ENCODE data around the gene ENPP3. TPM values are rescaled to one million over a fixed set of nuclear protein-coding genes. Genes with fewer than 3 reads are reported as not detected.
"Not testable (repeated sequence)": the region's sequence is repeated elsewhere in the genome, so short reads cannot be mapped to it uniquely, and the experiment has no call there.

ENPP3 gene
- polyA plus RNA-seq, 1 donor, result 43.7 TPM

DNA sequence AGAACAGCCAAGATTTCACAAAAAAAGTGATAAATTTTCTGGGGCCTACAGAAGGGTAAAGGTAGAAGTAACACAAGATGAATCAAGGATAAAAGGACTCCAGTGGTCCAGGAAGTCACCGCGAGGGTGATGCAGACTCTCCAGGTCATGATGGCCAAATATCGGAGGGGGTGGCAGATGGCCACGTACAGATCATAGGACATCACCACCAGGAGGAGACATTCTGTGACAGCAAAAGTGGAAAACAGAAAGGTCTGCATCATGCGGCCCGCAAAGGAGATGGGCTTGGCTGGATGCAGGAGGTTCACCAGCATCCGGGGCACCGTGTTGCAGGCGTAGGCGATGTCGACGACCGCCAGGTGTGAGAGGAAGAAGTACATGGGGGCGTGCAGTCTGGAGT, 63.7 kb downstream of the ENPP3 start:
- H3K27ac ChIP-seq (ENCODE audit: low read length); DNase-seq; H3K9me3 ChIP-seq (ENCODE audit: control insufficient read depth, low read depth, low read length); H3K4me1 ChIP-seq (ENCODE audit: control insufficient read depth, insufficient read depth, low read length); H3K4me3 ChIP-seq (ENCODE audit: low read length); H3K27me3 ChIP-seq (ENCODE audit: control insufficient read depth, insufficient read depth, low read length); H3K36me3 ChIP-seq (ENCODE audit: control insufficient read depth, insufficient read depth, low read length): not testable (repeated sequence)
- no CpG with 5 or more reads among the region's 14 CpGs for WGBS (ENCODE audit: insufficient coverage, low lambda C conversion rate)

GRCh38 chr6:131703905-131704304, 66.8 kb downstream of the ENPP3 start:
- not testable (repeated sequence) for H3K9me3 ChIP-seq (ENCODE audit: control insufficient read depth, low read depth, low read length); H3K4me3 ChIP-seq (ENCODE audit: low read length); DNase-seq; H3K27me3 ChIP-seq (ENCODE audit: control insufficient read depth, insufficient read depth, low read length); H3K27ac ChIP-seq (ENCODE audit: low read length); H3K36me3 ChIP-seq (ENCODE audit: control insufficient read depth, insufficient read depth, low read length); H3K4me1 ChIP-seq (ENCODE audit: control insufficient read depth, insufficient read depth, low read length)
- no CpG with 5 or more reads among the region's 2 CpGs for WGBS (ENCODE audit: insufficient coverage, low lambda C conversion rate)

GRCh38 chr6:131710917-131711316, 73.8 kb downstream of the ENPP3 start, which contains the start of gene CTAGE9:
CTAGE9 (minus strand) TSS chr6:131711017; CDS start chr6:131711017, 0 bp downstream.
- not testable (repeated sequence) for H3K4me3 ChIP-seq (ENCODE audit: low read length); H3K4me1 ChIP-seq (ENCODE audit: control insufficient read depth, insufficient read depth, low read length); H3K36me3 ChIP-seq (ENCODE audit: control insufficient read depth, insufficient read depth, low read length); H3K27ac ChIP-seq (ENCODE audit: low read length); H3K9me3 ChIP-seq (ENCODE audit: control insufficient read depth, low read depth, low read length); H3K27me3 ChIP-seq (ENCODE audit: control insufficient read depth, insufficient read depth, low read length); DNase-seq
- no CpG with 5 or more reads among the region's 18 CpGs for WGBS (ENCODE audit: insufficient coverage, low lambda C conversion rate)

DNA sequence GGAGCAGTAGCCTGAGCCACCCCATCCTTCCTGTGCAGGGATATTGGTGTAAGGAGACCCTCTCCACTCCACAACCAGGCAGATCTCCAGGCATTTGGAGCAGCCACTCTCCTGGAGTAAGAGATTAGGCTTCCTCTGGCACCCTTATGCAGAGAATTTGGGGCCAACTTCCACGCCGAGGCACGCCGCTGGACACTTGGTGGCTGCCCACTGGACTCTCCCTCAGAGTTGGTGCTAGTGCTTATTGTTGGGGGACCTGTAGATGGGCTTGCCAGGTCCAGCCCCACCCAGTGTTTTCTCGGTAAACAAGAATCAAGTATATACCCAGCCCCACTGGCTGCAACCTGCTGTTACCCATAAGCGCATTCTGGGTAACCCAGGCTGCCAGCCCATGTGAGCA, 78.5 kb downstream of the ENPP3 start:
- not testable (repeated sequence) for H3K9me3 ChIP-seq (ENCODE audit: control insufficient read depth, low read depth, low read length); H3K27me3 ChIP-seq (ENCODE audit: control insufficient read depth, insufficient read depth, low read length); H3K27ac ChIP-seq (ENCODE audit: low read length); H3K4me3 ChIP-seq (ENCODE audit: low read length); H3K4me1 ChIP-seq (ENCODE audit: control insufficient read depth, insufficient read depth, low read length); DNase-seq; H3K36me3 ChIP-seq (ENCODE audit: control insufficient read depth, insufficient read depth, low read length)
- WGBS (ENCODE audit: insufficient coverage, low lambda C conversion rate), result no CpG with 5 or more reads among the region's 6 CpGs

DNA sequence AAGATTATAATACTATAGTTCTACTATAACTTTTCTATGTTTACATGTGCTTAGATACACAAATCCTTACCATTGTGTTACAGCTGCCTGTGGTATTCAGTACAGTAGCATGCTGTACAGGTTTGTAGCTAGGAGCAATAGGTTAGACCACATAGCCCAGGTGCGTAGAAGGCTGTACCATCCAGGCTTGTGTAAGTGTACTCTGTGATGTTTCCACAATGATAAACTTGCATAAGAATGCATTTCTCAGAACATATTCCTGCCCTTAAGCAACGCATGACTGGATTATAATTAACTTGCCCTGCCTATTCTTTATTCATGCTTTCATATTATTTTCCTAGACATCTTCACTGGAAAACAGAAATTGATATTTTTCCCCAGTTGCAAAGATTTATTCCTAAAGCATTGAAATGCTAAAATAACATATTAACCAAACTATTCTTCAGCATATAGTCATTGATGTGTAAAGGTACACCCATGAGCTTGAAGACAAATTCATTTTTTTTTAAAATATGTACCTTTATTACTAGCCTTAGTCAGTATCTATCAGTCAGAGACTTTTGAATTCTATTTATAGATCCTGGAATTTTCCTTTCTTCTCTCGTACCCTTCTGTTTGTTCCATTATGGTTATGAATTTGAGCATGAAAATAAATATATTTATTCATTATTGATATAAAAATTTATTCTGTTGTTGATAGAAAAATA, 80.9 kb downstream of the ENPP3 start:
- WGBS (ENCODE audit: insufficient coverage, low lambda C conversion rate), result 60% methylated on average over 2 of the region's 3 CpGs
- H3K4me3 ChIP-seq (ENCODE audit: low read length), result no peak overlapping the region
- no peaks in the 10 kb centered on the region for H3K9me3 ChIP-seq (ENCODE audit: control insufficient read depth, low read depth, low read length)
- peak in 1 of 2 donors; percentile 18 for DNase-seq
- no peak overlapping the region for H3K27ac ChIP-seq (ENCODE audit: low read length)
- peaks cover 11% of the 10 kb centered on the region for H3K36me3 ChIP-seq (ENCODE audit: control insufficient read depth, insufficient read depth, low read length)
- no peaks in the 10 kb centered on the region for H3K4me1 ChIP-seq (ENCODE audit: control insufficient read depth, insufficient read depth, low read length)
- H3K27me3 ChIP-seq (ENCODE audit: control insufficient read depth, insufficient read depth, low read length), result no peaks in the 10 kb centered on the region

- DNase-seq, result no peak
- Histone ChIP-seq H3K27me3 (ENCODE audit: control insufficient read depth, insufficient read depth, low read length) (no peaks in the 10 kb centered on the region), H3K4me3 (ENCODE audit: low read length) (no peak overlapping the region), H3K9me3 (ENCODE audit: control insufficient read depth, low read depth, low read length) (no peaks in the 10 kb centered on the region), H3K4me1 (ENCODE audit: control insufficient read depth, insufficient read depth, low read length) (no peaks in the 10 kb centered on the region), H3K27ac (ENCODE audit: low read length) (no peak overlapping the region), H3K36me3 (ENCODE audit: control insufficient read depth, insufficient read depth, low read length) (peaks cover 14% of the 10 kb centered on the region)
- WGBS (ENCODE audit: insufficient coverage, low lambda C conversion rate), result 67% methylated on average over 1 of the region's 2 CpGs
These were observed 84.1 kb downstream of the ENPP3 start for GRCh38 chr6:131721161-131721560.

DNA sequence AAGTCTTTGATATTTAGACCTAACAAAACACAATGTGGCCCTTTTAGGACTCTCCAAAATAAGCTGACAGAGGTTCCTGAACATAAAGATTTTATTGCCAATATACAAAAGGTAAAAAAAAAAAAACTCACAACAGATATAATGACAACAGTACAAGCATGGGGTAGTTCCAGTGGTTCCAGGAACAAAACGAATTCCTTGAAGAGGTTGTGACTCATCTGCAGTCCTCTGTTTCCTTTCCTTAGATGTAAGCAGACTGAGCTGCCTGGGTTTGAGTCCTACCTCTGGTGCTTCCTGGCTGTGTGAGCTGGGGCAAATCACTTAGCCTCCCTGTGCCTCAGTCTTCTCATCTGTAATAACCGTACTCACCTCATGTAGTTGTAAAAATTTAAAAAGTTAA, 87.0 kb downstream of the ENPP3 start:
- Histone ChIP-seq H3K27me3 (ENCODE audit: control insufficient read depth, insufficient read depth, low read length) (no peaks in the 10 kb centered on the region), H3K27ac (ENCODE audit: low read length) (no peak overlapping the region)
- WGBS (ENCODE audit: insufficient coverage, low lambda C conversion rate), result 100% methylated on average over 1 of the region's 2 CpGs

GRCh38 chr6:131727467-131727866, 90.4 kb downstream of the ENPP3 start:
- H3K9me3 ChIP-seq (ENCODE audit: control insufficient read depth, low read depth, low read length), result no peaks in the 10 kb centered on the region
- WGBS (ENCODE audit: insufficient coverage, low lambda C conversion rate), result 90% methylated on average over 2 of the region's 5 CpGs

More for the DNA sequence above, 87.0 kb downstream of the ENPP3 start:
- no peak overlapping the region for H3K4me3 ChIP-seq (ENCODE audit: low read length)
- no peak for DNase-seq
- no peaks in the 10 kb centered on the region for H3K9me3 ChIP-seq (ENCODE audit: control insufficient read depth, low read depth, low read length)
- no peaks in the 10 kb centered on the region for H3K4me1 ChIP-seq (ENCODE audit: control insufficient read depth, insufficient read depth, low read length)
- peaks cover 15% of the 10 kb centered on the region for H3K36me3 ChIP-seq (ENCODE audit: control insufficient read depth, insufficient read depth, low read length)

GRCh38 chr6:131727868-131728267, 90.8 kb downstream of the ENPP3 start:
- Histone ChIP-seq H3K27ac (ENCODE audit: low read length) (no peak overlapping the region), H3K4me1 (ENCODE audit: control insufficient read depth, insufficient read depth, low read length) (no peaks in the 10 kb centered on the region), H3K9me3 (ENCODE audit: control insufficient read depth, low read depth, low read length) (no peaks in the 10 kb centered on the region), H3K36me3 (ENCODE audit: control insufficient read depth, insufficient read depth, low read length) (peaks cover 4% of the 10 kb centered on the region), H3K27me3 (ENCODE audit: control insufficient read depth, insufficient read depth, low read length) (no peaks in the 10 kb centered on the region), H3K4me3 (ENCODE audit: low read length) (no peak overlapping the region)
- no peak for DNase-seq
- 100% methylated on average over 1 of the region's 4 CpGs for WGBS (ENCODE audit: insufficient coverage, low lambda C conversion rate)

More at GRCh38 chr6:131727467-131727866, 90.4 kb downstream of the ENPP3 start:
- H3K36me3 ChIP-seq (ENCODE audit: control insufficient read depth, insufficient read depth, low read length), result peaks cover 8% of the 10 kb centered on the region
- H3K27me3 ChIP-seq (ENCODE audit: control insufficient read depth, insufficient read depth, low read length), result no peaks in the 10 kb centered on the region
- H3K4me1 ChIP-seq (ENCODE audit: control insufficient read depth, insufficient read depth, low read length), result no peaks in the 10 kb centered on the region
- no peak for DNase-seq
- H3K27ac ChIP-seq (ENCODE audit: low read length), result no peak overlapping the region
- H3K4me3 ChIP-seq (ENCODE audit: low read length), result no peak overlapping the region

- DNase-seq, result no peak
- Histone ChIP-seq H3K27ac (ENCODE audit: low read length) (no peak overlapping the region), H3K4me3 (ENCODE audit: low read length) (no peak overlapping the region), H3K9me3 (ENCODE audit: control insufficient read depth, low read depth, low read length) (no peaks in the 10 kb centered on the region), H3K27me3 (ENCODE audit: control insufficient read depth, insufficient read depth, low read length) (no peaks in the 10 kb centered on the region), H3K36me3 (ENCODE audit: control insufficient read depth, insufficient read depth, low read length) (peaks cover 4% of the 10 kb centered on the region), H3K4me1 (ENCODE audit: control insufficient read depth, insufficient read depth, low read length) (no peaks in the 10 kb centered on the region)
- WGBS (ENCODE audit: insufficient coverage, low lambda C conversion rate), result 89% methylated on average over 3 of the region's 3 CpGs
These were observed 91.3 kb downstream of the ENPP3 start for GRCh38 chr6:131728296-131728939.

GRCh38 chr6:131729550-131729949, 92.4 kb downstream of the ENPP3 start:
- Histone ChIP-seq H3K27me3 (ENCODE audit: control insufficient read depth, insufficient read depth, low read length) (no peaks in the 10 kb centered on the region), H3K4me3 (ENCODE audit: low read length) (no peak overlapping the region), H3K27ac (ENCODE audit: low read length) (no peak overlapping the region), H3K4me1 (ENCODE audit: control insufficient read depth, insufficient read depth, low read length) (no peaks in the 10 kb centered on the region), H3K36me3 (ENCODE audit: control insufficient read depth, insufficient read depth, low read length) (peaks cover 9% of the 10 kb centered on the region), H3K9me3 (ENCODE audit: control insufficient read depth, low read depth, low read length) (no peaks in the 10 kb centered on the region)
- 66% methylated on average over 2 of the region's 4 CpGs for WGBS (ENCODE audit: insufficient coverage, low lambda C conversion rate)
- no peak for DNase-seq

Data from large intestine (tissue), 3 donors.